Stimulated activated CD4-positive, alpha-beta T cell treated with anti-CD3 and anti-CD28 coated beads, Interleukin-12 subunit alpha, Interleukin-12 subunit beta, amount 100 ng/mL, for 24 hours (primary cell): ENCODE results near the gene CEP72.
A peak's percentile ranks its signal among the peaks of the same experiment; 100 is the strongest.

Experiments used
- DNase-seq, 2 experiments: peaks; one replicate each; pipeline ENCODE4 v3.0.0-alpha.2; 2020; ENCODE audit warnings: low read depth in 2 of 2

The CEP72 gene

GRCh38 chr5:658103-658502, 46.0 kb downstream of the CEP72 start:
- DNase-seq: no peak

GRCh38 chr5:659496-660263, 47.5 kb downstream of the CEP72 start:
- no peak for DNase-seq

GRCh38 chr5:660491-661030, 48.4 kb downstream of the CEP72 start:
- DNase-seq: no peak

GRCh38 chr5:661891-662750, 50.0 kb downstream of the CEP72 start:
- DNase-seq: no peak

- DNase-seq: no peak
Observed at GRCh38 chr5:662751-663435, 50.8 kb downstream of the CEP72 start.

- DNase-seq: no peak
Observed at GRCh38 chr5:663436-664342, 51.5 kb downstream of the CEP72 start.

- DNase-seq: no peak
Observed at GRCh38 chr5:664343-664993, 52.3 kb downstream of the CEP72 start.

GRCh38 chr5:664994-665360, 52.8 kb downstream of the CEP72 start:
- DNase-seq: no peak

- DNase-seq: no peak
Observed at GRCh38 chr5:665541-665955, 53.4 kb downstream of the CEP72 start.

- no peak for DNase-seq
Observed at GRCh38 chr5:665956-666711, 54.0 kb downstream of the CEP72 start.

- DNase-seq: no peak
Observed at GRCh38 chr5:666816-667498, 54.8 kb downstream of the CEP72 start.

- no peak for DNase-seq
Observed at GRCh38 chr5:668283-668995, 56.3 kb downstream of the CEP72 start.

GRCh38 chr5:669111-669841, 57.1 kb downstream of the CEP72 start:
- no peak for DNase-seq

GRCh38 chr5:669842-670395, 57.8 kb downstream of the CEP72 start:
- no peak for DNase-seq

GRCh38 chr5:670396-671270, 58.5 kb downstream of the CEP72 start:
- no peak for DNase-seq

- peak; percentile 43 to 59 for DNase-seq
Observed at GRCh38 chr5:671459-672328, 59.6 kb downstream of the CEP72 start.
